GM06990 (cell line): ENCODE results near the gene GPM6B.

Experiments
- DNase-seq: peaks from one replicate; pipeline ENCODE4 v3.0.0-alpha.2; 2011; ENCODE audit not compliant: insufficient read length; ENCODE audit errors: extremely low read depth
- H3K27me3 ChIP-seq: replicated peaks from 2 replicates; pipeline ENCODE4 v1.6.0; 2011; ENCODE audit warnings: low read length; ENCODE audit not compliant: control insufficient read depth, insufficient read depth
- H3K36me3 ChIP-seq: 2 replicates; pipeline ENCODE4 v1.5.1; 2011; ENCODE audit warnings: low read length; ENCODE audit not compliant: control insufficient read depth, insufficient read depth
- H3K4me3 ChIP-seq: replicated peaks from 2 replicates; pipeline ENCODE4 v1.5.1; 2011; ENCODE audit warnings: low read depth, mild to moderate bottlenecking, control low read depth, low read length
- CTCF ChIP-seq: IDR thresholded peaks from 2 replicates; pipeline ENCODE4 v1.5.1; 2011; ENCODE audit warnings: low read length, control low read depth, mild to moderate bottlenecking, inconsistent platforms; ENCODE audit not compliant: insufficient read depth, poor library complexity, severe bottlenecking

GPM6B gene

GRCh38 chrX:13828392-13828791, 11.5 kb upstream of the GPM6B start:
- Histone ChIP-seq H3K36me3 (no peaks in the 10 kb centered on the region), H3K27me3 (no peaks in the 10 kb centered on the region; the same call in 1 of the 2 replicates), H3K4me3 (no peak overlapping the region)
- DNase-seq, result no peak
- TF ChIP-seq CTCF, result no peak

GRCh38 chrX:13827298-13828090, 10.6 kb upstream of the GPM6B start:
- Histone ChIP-seq H3K36me3 (no peaks in the 10 kb centered on the region), H3K4me3 (no peak overlapping the region), H3K27me3 (no peaks in the 10 kb centered on the region; the same call in 1 of the 2 replicates)
- no peak for TF ChIP-seq CTCF
- no peak for DNase-seq

GRCh38 chrX:13826770-13827169, 9.9 kb upstream of the GPM6B start:
- no peak for DNase-seq
- TF ChIP-seq CTCF, result no peak
- no peaks in the 10 kb centered on the region for H3K36me3 ChIP-seq
- H3K27me3 ChIP-seq, result no peaks in the 10 kb centered on the region; the same call in 1 of the 2 replicates
- no peak overlapping the region for H3K4me3 ChIP-seq

GRCh38 chrX:13825178-13825762, 8.4 kb upstream of the GPM6B start:
- no peaks in the 10 kb centered on the region for H3K36me3 ChIP-seq
- H3K27me3 ChIP-seq, result no peaks in the 10 kb centered on the region; the same call in none of the 2 replicates
- DNase-seq, result no peak
- TF ChIP-seq CTCF, result no peak
- no peak overlapping the region for H3K4me3 ChIP-seq

- no peaks in the 10 kb centered on the region for H3K36me3 ChIP-seq
- no peak overlapping the region for H3K4me3 ChIP-seq
- no peaks in the 10 kb centered on the region; the same call in none of the 2 replicates for H3K27me3 ChIP-seq
- no peak for TF ChIP-seq CTCF
- DNase-seq, result no peak
These were observed 7.9 kb upstream of the GPM6B start for GRCh38 chrX:13824746-13825145.
